ENCODE data around the gene C4BPA. TPM values are rescaled to one million over a fixed set of nuclear protein-coding genes. Genes with fewer than 3 reads are reported as not detected.

C4BPA gene
- total RNA-seq, 1 experiment from 2014 or later = 0.10 TPM

- no peak for DNase-seq (ENCODE audit: low read depth)
Measured at GRCh38 chr1:207077012-207077411, 27.0 kb upstream of the C4BPA start.

- DNase-seq (ENCODE audit: low read depth) = peak; percentile 76
Measured at GRCh38 chr1:207077470-207078377, 26.3 kb upstream of the C4BPA start.

- no peak for DNase-seq (ENCODE audit: low read depth)
Measured at GRCh38 chr1:207078578-207079132, 25.4 kb upstream of the C4BPA start.

- peak; percentile 49 for DNase-seq (ENCODE audit: low read depth)
Measured at GRCh38 chr1:207079706-207080241, 24.3 kb upstream of the C4BPA start.

DNA sequence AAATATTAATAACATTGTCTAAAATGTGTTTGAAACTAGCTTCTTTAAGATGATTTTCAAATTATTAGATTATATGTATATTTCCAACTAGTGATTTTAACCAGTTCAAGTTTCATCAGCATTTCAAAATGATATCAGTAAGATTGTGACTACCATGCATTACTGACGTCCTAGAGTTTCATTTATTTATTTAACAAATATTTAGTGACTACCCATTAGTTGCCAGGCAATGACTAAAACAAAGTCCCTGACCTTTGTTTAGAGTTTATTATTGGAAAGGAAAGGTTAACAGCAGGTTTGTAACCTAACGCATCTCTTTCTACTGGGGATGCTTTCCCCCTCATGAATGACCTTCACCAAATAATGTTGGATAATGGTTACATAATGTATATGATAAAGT, 22.9 kb upstream of the C4BPA start:
- peak; percentile 25 for DNase-seq (ENCODE audit: low read depth)

GRCh38 chr1:207081806-207082205, 22.2 kb upstream of the C4BPA start:
- no peak for DNase-seq (ENCODE audit: low read depth)

GRCh38 chr1:207084232-207084631, 19.8 kb upstream of the C4BPA start:
- DNase-seq (ENCODE audit: low read depth) = no peak

- DNase-seq (ENCODE audit: low read depth) = peak; percentile 74
Measured at GRCh38 chr1:207084701-207085180, 19.3 kb upstream of the C4BPA start.

GRCh38 chr1:207085887-207086286, 18.1 kb upstream of the C4BPA start:
- no peak for DNase-seq (ENCODE audit: low read depth)

- DNase-seq (ENCODE audit: low read depth) = peak; percentile 29
Measured at GRCh38 chr1:207088161-207088560, 15.9 kb upstream of the C4BPA start.

DNA sequence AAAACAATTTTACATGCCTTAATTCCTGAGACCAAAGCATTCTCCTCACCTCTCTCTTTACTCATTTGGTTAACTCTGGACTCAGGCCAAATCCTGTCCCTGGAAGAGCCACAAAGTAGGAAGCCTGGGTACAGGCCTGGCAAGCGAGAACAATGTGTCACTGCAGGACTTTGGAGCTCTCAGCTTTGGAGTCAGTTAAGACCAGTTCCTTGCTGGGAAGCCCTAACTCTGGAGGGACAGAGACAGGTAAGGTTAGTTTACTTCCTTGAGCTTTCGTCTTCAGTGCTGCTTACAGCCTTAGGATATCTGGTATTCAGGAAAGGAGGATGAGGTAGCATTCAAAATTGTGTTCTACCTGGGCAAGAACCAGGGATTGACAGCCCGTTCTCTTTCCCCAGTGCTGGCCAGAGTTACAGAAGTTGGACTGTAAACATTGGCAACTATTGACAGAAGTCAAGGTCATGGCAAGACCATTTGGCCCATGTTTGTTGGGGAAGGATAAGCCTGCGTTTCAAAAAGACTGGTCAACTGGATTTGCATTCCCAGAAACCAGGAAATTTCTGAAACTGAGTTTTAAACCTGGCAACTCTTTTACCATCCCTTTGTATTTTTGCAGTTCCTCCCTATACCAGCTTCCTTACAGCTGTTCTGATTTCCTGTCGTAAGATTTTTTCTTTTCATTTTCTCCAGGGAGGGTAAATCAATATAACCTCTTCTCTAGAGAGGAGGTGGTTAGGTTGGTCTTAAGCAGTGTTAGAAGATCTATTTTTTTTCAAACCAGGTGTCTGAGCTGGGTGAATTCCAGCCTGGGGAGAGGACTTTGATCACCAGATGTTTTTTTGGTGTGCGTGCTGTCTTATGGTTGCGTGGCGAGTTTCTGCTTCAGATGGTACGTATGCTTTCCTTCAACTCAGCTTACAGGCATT, 15.1 kb upstream of the C4BPA start, which contains the start of gene C4BPB:
C4BPB (plus strand) TSS at position 160 of the 926 bp plus-strand sequence; CDS start at position 832, 672 bp downstream.
- DNase-seq (ENCODE audit: low read depth) = peak; percentile 78

GRCh38 chr1:207089627-207090355, 14.2 kb upstream of the C4BPA start:
- DNase-seq (ENCODE audit: low read depth) = no peak

GRCh38 chr1:207091200-207091908, 12.7 kb upstream of the C4BPA start:
- no peak for DNase-seq (ENCODE audit: low read depth)

- no peak for DNase-seq (ENCODE audit: low read depth)
Measured at GRCh38 chr1:207093944-207094343, 10.1 kb upstream of the C4BPA start.

DNA sequence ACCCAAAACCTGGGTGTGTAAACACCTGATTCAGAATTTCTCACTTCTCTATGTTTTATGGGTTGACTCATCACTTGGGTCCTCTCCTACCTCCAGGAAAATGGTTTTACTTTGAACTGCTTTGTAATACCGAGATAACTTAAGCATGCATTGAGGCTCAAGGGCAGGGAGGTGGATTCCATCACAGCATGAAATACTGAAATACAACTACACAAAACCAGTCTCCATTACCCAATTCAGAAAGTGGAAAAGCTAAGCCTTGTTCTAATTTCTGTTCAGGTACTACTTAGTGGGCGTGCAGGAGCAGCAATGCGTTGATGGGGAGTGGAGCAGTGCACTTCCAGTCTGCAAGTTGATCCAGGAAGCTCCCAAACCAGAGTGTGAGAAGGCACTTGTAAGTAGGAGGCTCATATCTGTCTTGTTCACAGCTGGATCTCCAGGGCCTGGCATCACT, 6.1 kb upstream of the C4BPA start:
- DNase-seq (ENCODE audit: low read depth) = peak; percentile 32

- DNase-seq (ENCODE audit: low read depth) = no peak
Measured at GRCh38 chr1:207101720-207102119, 2.3 kb upstream of the C4BPA start.

GRCh38 chr1:207102146-207102545, 1.9 kb upstream of the C4BPA start:
- no peak for DNase-seq (ENCODE audit: low read depth)

- no peak for DNase-seq (ENCODE audit: low read depth)
Measured at GRCh38 chr1:207102659-207103058, 1.4 kb upstream of the C4BPA start.

DNA sequence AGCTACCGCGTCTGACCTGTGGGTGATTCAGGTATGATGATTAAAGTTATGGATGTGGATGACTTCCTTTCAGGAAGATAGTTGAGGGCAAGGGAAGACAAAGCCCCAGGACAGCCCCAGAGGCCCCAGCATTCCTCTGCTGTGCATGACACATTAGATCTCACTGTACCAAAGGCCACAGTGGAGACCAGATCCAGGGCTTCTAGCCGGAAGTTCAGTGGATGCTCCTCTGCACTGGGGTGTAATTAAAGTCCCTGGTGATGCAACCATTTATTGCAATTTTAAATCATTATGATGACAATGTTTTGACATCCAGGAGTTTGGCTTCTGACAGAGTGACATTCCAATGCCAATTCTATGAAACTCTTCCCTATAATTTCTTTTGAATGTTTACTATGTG, 5.0 kb downstream of the C4BPA start:
- DNase-seq (ENCODE audit: low read depth) = peak; percentile 80
